ENCODE measurements around the gene TTC23L. TPM values are rescaled to one million over a fixed set of nuclear protein-coding genes. Genes with fewer than 3 reads are reported as not detected.

Gene TTC23L
- total and polyA plus RNA-seq, 2 experiments from 2014 or later = 2.2 to 2.3 TPM

DNA sequence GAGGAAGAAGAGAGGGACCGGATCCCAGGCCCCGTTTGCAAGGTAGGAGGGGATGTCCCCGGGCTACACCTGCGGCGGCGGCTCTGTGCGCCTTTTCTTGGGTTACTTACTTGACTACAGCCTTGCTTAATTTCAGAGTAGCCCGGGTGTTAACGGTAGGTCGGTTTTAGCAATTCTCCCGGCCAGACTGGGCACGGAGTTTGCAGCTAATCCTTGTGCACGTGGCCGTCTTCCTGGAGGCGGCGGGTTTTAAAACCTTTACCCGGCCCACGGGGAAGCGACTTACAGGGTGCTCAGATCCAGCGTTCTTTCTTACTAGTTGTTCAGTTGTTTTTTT, 76.9 kb downstream of the TTC23L start:
- Histone ChIP-seq H3K4me3 (peak overlapping the region; percentile 93), H3K79me2 (replicated peaks; ENCODE audit: insufficient read depth) (peaks cover 92% of the 10 kb centered on the region), H3K27ac (ENCODE audit: low read depth) (peak overlapping the region; percentile 90), H4K20me1 (replicated peaks; ENCODE audit: insufficient read depth) (peaks cover 26% of the 10 kb centered on the region), H3F3A (replicated peaks; ENCODE audit: low read depth) (peaks cover 10% of the 10 kb centered on the region; the same call in 1 of the 2 replicates), H3K4me2 (peak overlapping the region; percentile 94), H2AFZ (no peak overlapping the region; the same call in 1 of the 2 replicates), H3K27me3 (ENCODE audit: insufficient read depth) (no peaks in the 10 kb centered on the region), H3K4me1 (ENCODE audit: insufficient read depth) (peaks cover 21% of the 10 kb centered on the region), H3K9me2 (ENCODE audit: insufficient read depth) (no peaks in the 10 kb centered on the region), H3K36me3 (ENCODE audit: insufficient read depth) (peaks cover 48% of the 10 kb centered on the region)
- Mint-ChIP-seq H3K27ac (no peak overlapping the region), H3K9me3 (no peaks in the 10 kb centered on the region), H3K4me3 (no peak overlapping the region), H3K36me3 (ENCODE audit: low read depth) (peaks cover 57% of the 10 kb centered on the region), H3K4me1 (peaks cover 22% of the 10 kb centered on the region), H3K27me3 (ENCODE audit: insufficient read depth, low read depth, poor library complexity) (peaks cover 2% of the 10 kb centered on the region)
- DNase-seq (ENCODE audit: low spot score) = peak; percentile 19
- TF ChIP-seq, protein P1, sequence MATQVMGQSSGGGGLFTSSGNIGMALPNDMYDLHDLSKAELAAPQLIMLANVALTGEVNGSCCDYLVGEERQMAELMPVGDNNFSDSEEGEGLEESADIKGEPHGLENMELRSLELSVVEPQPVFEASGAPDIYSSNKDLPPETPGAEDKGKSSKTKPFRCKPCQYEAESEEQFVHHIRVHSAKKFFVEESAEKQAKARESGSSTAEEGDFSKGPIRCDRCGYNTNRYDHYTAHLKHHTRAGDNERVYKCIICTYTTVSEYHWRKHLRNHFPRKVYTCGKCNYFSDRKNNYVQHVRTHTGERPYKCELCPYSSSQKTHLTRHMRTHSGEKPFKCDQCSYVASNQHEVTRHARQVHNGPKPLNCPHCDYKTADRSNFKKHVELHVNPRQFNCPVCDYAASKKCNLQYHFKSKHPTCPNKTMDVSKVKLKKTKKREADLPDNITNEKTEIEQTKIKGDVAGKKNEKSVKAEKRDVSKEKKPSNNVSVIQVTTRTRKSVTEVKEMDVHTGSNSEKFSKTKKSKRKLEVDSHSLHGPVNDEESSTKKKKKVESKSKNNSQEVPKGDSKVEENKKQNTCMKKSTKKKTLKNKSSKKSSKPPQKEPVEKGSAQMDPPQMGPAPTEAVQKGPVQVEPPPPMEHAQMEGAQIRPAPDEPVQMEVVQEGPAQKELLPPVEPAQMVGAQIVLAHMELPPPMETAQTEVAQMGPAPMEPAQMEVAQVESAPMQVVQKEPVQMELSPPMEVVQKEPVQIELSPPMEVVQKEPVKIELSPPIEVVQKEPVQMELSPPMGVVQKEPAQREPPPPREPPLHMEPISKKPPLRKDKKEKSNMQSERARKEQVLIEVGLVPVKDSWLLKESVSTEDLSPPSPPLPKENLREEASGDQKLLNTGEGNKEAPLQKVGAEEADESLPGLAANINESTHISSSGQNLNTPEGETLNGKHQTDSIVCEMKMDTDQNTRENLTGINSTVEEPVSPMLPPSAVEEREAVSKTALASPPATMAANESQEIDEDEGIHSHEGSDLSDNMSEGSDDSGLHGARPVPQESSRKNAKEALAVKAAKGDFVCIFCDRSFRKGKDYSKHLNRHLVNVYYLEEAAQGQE (IDR thresholded peaks at IDR 0.05; ENCODE audit: unreplicated experiment) = peak; percentile 1
- no peak for TF ChIP-seq CREB1 (CRISPR knock-in tag; IDR thresholded peaks at IDR 0.05; ENCODE audit: low read depth)
- no peak for TF ChIP-seq EZH2phosphoT487 (IDR thresholded peaks at IDR 0.05; ENCODE audit: unreplicated experiment)
- ATAC-seq = peak; percentile 2; the same call in 1 of the 3 replicates

DNA sequence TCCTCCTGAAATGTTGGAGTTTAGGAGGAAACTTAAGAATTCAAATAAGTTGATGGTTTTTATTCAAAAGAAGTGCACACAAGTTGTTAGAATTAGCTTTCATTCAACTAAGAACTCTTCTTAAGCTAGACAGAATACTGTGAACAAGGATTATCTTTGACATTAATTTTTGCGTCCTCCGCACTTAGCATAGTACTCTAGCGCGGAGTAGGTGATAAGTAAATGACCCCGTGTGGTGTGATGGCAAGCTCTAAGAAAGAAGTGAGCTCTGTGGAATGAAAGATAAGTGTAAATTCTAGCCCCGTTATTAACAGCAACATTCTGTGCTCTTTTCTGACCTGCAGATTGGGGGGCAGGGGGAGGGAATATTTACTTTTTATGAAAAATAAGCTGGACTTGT, 77.6 kb downstream of the TTC23L start:
- H3K27me3 Mint-ChIP-seq (ENCODE audit: insufficient read depth, low read depth, poor library complexity) = peaks cover 2% of the 10 kb centered on the region
- H3K4me1 Mint-ChIP-seq = peaks cover 22% of the 10 kb centered on the region
- 0 out of 2 replicates have a peak overlapping the region, but pooled peaks have one; percentile 90 for H3K27ac ChIP-seq (ENCODE audit: low read depth)
- H3K36me3 Mint-ChIP-seq (ENCODE audit: low read depth) = peaks cover 57% of the 10 kb centered on the region
- no peak overlapping the region for H3K4me3 Mint-ChIP-seq
- ATAC-seq (no peak), DNase-seq (ENCODE audit: low spot score) (no peak)
- H3F3A ChIP-seq (replicated peaks; ENCODE audit: low read depth) = peaks cover 7% of the 10 kb centered on the region; the same call in 1 of the 2 replicates
- peak overlapping the region; percentile 94 for H3K4me2 ChIP-seq
- H3K79me2 ChIP-seq (replicated peaks; ENCODE audit: insufficient read depth) = peaks cover 91% of the 10 kb centered on the region
- no peak overlapping the region for H3K27ac Mint-ChIP-seq
- no peaks in the 10 kb centered on the region for H3K9me3 Mint-ChIP-seq
- no peaks in the 10 kb centered on the region for H3K9me2 ChIP-seq (ENCODE audit: insufficient read depth)
- H3K4me3 ChIP-seq = peak overlapping the region; percentile 93
- no peak overlapping the region for H2AFZ ChIP-seq
- peaks cover 26% of the 10 kb centered on the region for H4K20me1 ChIP-seq (replicated peaks; ENCODE audit: insufficient read depth)
- peaks cover 48% of the 10 kb centered on the region for H3K36me3 ChIP-seq (ENCODE audit: insufficient read depth)
- H3K27me3 ChIP-seq (ENCODE audit: insufficient read depth) = no peaks in the 10 kb centered on the region
- peaks cover 21% of the 10 kb centered on the region for H3K4me1 ChIP-seq (ENCODE audit: insufficient read depth)
- TF ChIP-seq JUNB (IDR thresholded peaks at IDR 0.05; ENCODE audit: unreplicated experiment) (no peak), EZH2phosphoT487 (IDR thresholded peaks at IDR 0.05; ENCODE audit: unreplicated experiment) (no peak)
- TF ChIP-seq, protein P2, sequence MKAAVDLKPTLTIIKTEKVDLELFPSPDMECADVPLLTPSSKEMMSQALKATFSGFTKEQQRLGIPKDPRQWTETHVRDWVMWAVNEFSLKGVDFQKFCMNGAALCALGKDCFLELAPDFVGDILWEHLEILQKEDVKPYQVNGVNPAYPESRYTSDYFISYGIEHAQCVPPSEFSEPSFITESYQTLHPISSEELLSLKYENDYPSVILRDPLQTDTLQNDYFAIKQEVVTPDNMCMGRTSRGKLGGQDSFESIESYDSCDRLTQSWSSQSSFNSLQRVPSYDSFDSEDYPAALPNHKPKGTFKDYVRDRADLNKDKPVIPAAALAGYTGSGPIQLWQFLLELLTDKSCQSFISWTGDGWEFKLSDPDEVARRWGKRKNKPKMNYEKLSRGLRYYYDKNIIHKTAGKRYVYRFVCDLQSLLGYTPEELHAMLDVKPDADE (IDR thresholded peaks at IDR 0.05) = no peak
- TF ChIP-seq, protein P1 (IDR thresholded peaks at IDR 0.05; ENCODE audit: unreplicated experiment) = no peak
- TF ChIP-seq, protein P3, sequence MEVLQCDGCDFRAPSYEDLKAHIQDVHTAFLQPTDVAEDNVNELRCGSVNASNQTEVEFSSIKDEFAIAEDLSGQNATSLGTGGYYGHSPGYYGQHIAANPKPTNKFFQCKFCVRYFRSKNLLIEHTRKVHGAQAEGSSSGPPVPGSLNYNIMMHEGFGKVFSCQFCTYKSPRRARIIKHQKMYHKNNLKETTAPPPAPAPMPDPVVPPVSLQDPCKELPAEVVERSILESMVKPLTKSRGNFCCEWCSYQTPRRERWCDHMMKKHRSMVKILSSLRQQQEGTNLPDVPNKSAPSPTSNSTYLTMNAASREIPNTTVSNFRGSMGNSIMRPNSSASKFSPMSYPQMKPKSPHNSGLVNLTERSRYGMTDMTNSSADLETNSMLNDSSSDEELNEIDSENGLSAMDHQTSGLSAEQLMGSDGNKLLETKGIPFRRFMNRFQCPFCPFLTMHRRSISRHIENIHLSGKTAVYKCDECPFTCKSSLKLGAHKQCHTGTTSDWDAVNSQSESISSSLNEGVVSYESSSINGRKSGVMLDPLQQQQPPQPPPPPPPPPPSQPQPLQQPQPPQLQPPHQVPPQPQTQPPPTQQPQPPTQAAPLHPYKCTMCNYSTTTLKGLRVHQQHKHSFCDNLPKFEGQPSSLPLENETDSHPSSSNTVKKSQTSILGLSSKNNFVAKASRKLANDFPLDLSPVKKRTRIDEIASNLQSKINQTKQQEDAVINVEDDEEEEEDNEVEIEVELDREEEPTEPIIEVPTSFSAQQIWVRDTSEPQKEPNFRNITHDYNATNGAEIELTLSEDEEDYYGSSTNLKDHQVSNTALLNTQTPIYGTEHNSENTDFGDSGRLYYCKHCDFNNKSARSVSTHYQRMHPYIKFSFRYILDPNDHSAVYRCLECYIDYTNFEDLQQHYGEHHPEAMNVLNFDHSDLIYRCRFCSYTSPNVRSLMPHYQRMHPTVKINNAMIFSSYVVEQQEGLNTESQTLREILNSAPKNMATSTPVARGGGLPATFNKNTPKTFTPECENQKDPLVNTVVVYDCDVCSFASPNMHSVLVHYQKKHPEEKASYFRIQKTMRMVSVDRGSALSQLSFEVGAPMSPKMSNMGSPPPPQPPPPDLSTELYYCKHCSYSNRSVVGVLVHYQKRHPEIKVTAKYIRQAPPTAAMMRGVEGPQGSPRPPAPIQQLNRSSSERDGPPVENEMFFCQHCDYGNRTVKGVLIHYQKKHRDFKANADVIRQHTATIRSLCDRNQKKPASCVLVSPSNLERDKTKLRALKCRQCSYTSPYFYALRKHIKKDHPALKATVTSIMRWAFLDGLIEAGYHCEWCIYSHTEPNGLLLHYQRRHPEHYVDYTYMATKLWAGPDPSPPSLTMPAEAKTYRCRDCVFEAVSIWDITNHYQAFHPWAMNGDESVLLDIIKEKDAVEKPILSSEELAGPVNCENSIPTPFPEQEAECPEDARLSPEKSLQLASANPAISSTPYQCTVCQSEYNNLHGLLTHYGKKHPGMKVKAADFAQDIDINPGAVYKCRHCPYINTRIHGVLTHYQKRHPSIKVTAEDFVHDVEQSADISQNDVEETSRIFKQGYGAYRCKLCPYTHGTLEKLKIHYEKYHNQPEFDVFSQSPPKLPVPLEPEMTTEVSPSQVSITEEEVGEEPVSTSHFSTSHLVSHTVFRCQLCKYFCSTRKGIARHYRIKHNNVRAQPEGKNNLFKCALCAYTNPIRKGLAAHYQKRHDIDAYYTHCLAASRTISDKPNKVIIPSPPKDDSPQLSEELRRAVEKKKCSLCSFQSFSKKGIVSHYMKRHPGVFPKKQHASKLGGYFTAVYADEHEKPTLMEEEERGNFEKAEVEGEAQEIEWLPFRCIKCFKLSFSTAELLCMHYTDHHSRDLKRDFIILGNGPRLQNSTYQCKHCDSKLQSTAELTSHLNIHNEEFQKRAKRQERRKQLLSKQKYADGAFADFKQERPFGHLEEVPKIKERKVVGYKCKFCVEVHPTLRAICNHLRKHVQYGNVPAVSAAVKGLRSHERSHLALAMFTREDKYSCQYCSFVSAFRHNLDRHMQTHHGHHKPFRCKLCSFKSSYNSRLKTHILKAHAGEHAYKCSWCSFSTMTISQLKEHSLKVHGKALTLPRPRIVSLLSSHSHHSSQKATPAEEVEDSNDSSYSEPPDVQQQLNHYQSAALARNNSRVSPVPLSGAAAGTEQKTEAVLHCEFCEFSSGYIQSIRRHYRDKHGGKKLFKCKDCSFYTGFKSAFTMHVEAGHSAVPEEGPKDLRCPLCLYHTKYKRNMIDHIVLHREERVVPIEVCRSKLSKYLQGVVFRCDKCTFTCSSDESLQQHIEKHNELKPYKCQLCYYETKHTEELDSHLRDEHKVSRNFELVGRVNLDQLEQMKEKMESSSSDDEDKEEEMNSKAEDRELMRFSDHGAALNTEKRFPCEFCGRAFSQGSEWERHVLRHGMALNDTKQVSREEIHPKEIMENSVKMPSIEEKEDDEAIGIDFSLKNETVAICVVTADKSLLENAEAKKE (CRISPR knock-in tag; IDR thresholded peaks at IDR 0.05) = no peak
